WTC11 (cell line): ENCODE measurements around the gene TAF4. TPM values are rescaled to one million over a fixed set of nuclear protein-coding genes. Genes with fewer than 3 reads are reported as not detected.

Experiments
- ATAC-seq: fragments of 200-7000 bp; cut with Tn5 transposase; 2 replicates; pipeline ENCODE4 v1.10.0; 2021; ENCODE audit warnings: mild to moderate bottlenecking, moderate library complexity
- CTCF ChIA-PET: fragments of 300-600 bp; sonication (Branson Sonifier 250); formaldehyde crosslinking; loops from one replicate; lab custom pipeline; 2021; ENCODE audit warnings: antibody characterized with exemption; lab: Charles Lee
- POLR2A ChIA-PET: fragments of 350-600 bp; sonication (Branson Sonifier 250); formaldehyde crosslinking; loops from one replicate; lab custom pipeline; 2021; ENCODE audit warnings: antibody characterized with exemption; lab: Charles Lee
- DNase-seq: peaks from one replicate; pipeline ENCODE4 v3.0.0; 2021; ENCODE audit warnings: low spot score
- H3K27ac Mint-ChIP-seq: 2 replicates; pipeline ENCODE4 v1.8.0; 2021; ENCODE audit warnings: mixed read lengths
- H3K27me3 Mint-ChIP-seq: 2 replicates; pipeline ENCODE4 v1.8.0; 2021; ENCODE audit warnings: low read depth, mild to moderate bottlenecking, moderate library complexity, mixed read lengths
- H3K36me3 Mint-ChIP-seq: 2 replicates; pipeline ENCODE4 v1.8.0; 2021; ENCODE audit warnings: mixed read lengths
- H3K4me1 Mint-ChIP-seq: 2 replicates; pipeline ENCODE4 v1.8.0; 2022; ENCODE audit warnings: mixed read lengths
- H3K4me3 Mint-ChIP-seq: 2 replicates; pipeline ENCODE4 v1.8.0; 2021; ENCODE audit warnings: mild to moderate bottlenecking, moderate library complexity, mixed read lengths
- H3K9me3 Mint-ChIP-seq: 2 replicates; pipeline ENCODE4 v1.8.0; 2021; ENCODE audit warnings: mixed read lengths
- ATF1 ChIP-seq: sonication (generic); formaldehyde crosslinking; IDR thresholded peaks from 2 replicates; pipeline ENCODE4 v1.8.1; 2023; ENCODE audit warnings: mild to moderate bottlenecking, moderate library complexity, missing genetic modification reagents
- CREM ChIP-seq: sonication (generic); formaldehyde crosslinking; IDR thresholded peaks from 2 replicates; pipeline ENCODE4 v1.8.1; 2022; ENCODE audit warnings: mild to moderate bottlenecking, missing genetic modification reagents, moderate library complexity
- ESRRA ChIP-seq: sonication (generic); formaldehyde crosslinking; IDR thresholded peaks from 2 replicates; pipeline ENCODE4 v1.8.1; 2022; ENCODE audit warnings: mild to moderate bottlenecking, missing genetic modification reagents, borderline replicate concordance
- FOXP4 ChIP-seq: sonication (generic); formaldehyde crosslinking; IDR thresholded peaks from 2 replicates; pipeline ENCODE4 v1.8.0; 2022; ENCODE audit warnings: mild to moderate bottlenecking, missing genetic modification reagents
- GRHL2 ChIP-seq: fragments of 250-450 bp; sonication (Bioruptor Pico); IDR thresholded peaks from 2 replicates; pipeline ENCODE4 v1.8.0; 2022; ENCODE audit warnings: mild to moderate bottlenecking, moderate library complexity; ENCODE audit not compliant: insufficient replicate concordance, severe bottlenecking
- IRF1 ChIP-seq: sonication (generic); formaldehyde crosslinking; IDR thresholded peaks from 2 replicates; pipeline ENCODE4 v1.8.0; 2023; ENCODE audit warnings: missing genetic modification reagents
- MLX ChIP-seq: sonication (generic); formaldehyde crosslinking; IDR thresholded peaks from 2 replicates; pipeline ENCODE4 v1.8.1; 2023; ENCODE audit warnings: mild to moderate bottlenecking, missing genetic modification reagents, moderate library complexity
- NFATC4 ChIP-seq: fragments of 250-450 bp; sonication (Bioruptor Pico); IDR thresholded peaks from 2 replicates; pipeline ENCODE4 v1.9.0; 2021; ENCODE audit warnings: mild to moderate bottlenecking
- STAT6 ChIP-seq: sonication (generic); formaldehyde crosslinking; conservative IDR thresholded peaks from 2 replicates; pipeline ENCODE4 v1.8.1; 2023; ENCODE audit warnings: mild to moderate bottlenecking, low read depth, missing genetic modification reagents, moderate library complexity
- TP53 ChIP-seq: sonication (generic); formaldehyde crosslinking; IDR thresholded peaks from 2 replicates; pipeline ENCODE4 v1.8.1; 2023; ENCODE audit warnings: mild to moderate bottlenecking, missing genetic modification reagents
- ZBTB21 ChIP-seq: sonication (generic); formaldehyde crosslinking; IDR thresholded peaks from 2 replicates; pipeline ENCODE4 v1.8.1; 2023; ENCODE audit warnings: mild to moderate bottlenecking, missing genetic modification reagents, borderline replicate concordance
- ZNF138 ChIP-seq: sonication (generic); formaldehyde crosslinking; conservative IDR thresholded peaks from 2 replicates; pipeline ENCODE4 v1.8.1; 2022; ENCODE audit warnings: mild to moderate bottlenecking, moderate library complexity, missing genetic modification reagents
- ZNF263 ChIP-seq: sonication (generic); formaldehyde crosslinking; IDR thresholded peaks from 2 replicates; pipeline ENCODE4 v1.8.1; 2022; ENCODE audit warnings: low read depth, mild to moderate bottlenecking, moderate library complexity, missing genetic modification reagents
- total RNA-seq: library from RNA; stranded (reverse); gene quantifications from 3 replicates; pipeline ENCODE4 v1.2.3, GENCODE V29; 2021
- TF ChIP-seq, protein P1 (sequence below): sonication (generic); formaldehyde crosslinking; IDR thresholded peaks from 2 replicates; pipeline ENCODE4 v1.8.1; 2022; ENCODE audit warnings: mild to moderate bottlenecking, missing genetic modification reagents, moderate library complexity, borderline replicate concordance
- TF ChIP-seq, protein P2 (sequence below): sonication (generic); formaldehyde crosslinking; IDR thresholded peaks from 2 replicates; pipeline ENCODE4 v1.8.1; 2023; ENCODE audit warnings: mild to moderate bottlenecking, missing genetic modification reagents

TAF4 gene
- total RNA-seq, 1 experiment from 2014 or later, result 34.4 TPM

DNA sequence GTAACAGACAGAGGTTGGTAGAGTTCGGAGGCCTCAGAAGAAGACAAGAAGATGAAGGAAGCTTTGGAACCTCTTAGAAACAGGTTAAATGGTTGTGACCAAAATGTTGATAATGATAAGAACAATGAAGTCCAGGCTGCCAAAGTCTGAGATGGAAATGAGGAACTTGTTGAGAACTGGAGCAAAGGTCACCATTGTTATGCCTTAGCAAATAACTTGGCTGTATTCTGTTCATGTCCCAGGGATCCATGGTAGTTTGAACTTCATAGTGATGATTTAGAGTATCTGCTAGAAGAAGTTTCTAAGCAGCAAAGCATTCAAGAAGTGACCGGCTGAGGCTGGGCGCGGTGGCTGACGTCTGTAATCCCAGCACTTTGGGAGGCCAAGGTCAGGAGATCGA, 45.5 kb upstream of the TAF4 start (continued):
- TF ChIP-seq MLX (CRISPR knock-in tag), result no peak
- TF ChIP-seq, protein P1, sequence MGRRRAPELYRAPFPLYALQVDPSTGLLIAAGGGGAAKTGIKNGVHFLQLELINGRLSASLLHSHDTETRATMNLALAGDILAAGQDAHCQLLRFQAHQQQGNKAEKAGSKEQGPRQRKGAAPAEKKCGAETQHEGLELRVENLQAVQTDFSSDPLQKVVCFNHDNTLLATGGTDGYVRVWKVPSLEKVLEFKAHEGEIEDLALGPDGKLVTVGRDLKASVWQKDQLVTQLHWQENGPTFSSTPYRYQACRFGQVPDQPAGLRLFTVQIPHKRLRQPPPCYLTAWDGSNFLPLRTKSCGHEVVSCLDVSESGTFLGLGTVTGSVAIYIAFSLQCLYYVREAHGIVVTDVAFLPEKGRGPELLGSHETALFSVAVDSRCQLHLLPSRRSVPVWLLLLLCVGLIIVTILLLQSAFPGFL (CRISPR knock-in tag), result no peak

DNA sequence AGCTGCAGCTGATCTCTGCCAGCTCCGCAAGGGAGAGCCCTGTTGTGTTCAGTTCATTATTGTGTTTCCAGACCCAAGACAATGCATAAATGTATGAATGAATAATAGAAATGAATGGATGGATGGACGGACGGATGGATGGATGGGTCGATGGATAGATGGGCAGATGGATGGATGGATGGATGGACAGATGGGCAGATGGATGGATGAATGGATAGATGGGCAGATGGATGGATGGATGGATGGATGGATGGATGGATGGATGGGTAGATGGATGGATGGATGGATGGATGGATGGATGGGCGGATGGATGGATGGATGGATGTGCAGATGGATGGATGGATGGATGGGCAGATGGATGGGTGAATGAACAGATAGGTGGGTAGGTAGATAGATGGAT, 39.9 kb upstream of the TAF4 start:
- ChIA-PET POLR2A (no interaction called here), CTCF (no interaction called here)
- Mint-ChIP-seq H3K9me3 (peaks cover 41% of the 10 kb centered on the region), H3K27me3 (peaks cover 18% of the 10 kb centered on the region), H3K4me1 (peaks cover 10% of the 10 kb centered on the region), H3K27ac (no peak overlapping the region), H3K36me3 (peaks cover 13% of the 10 kb centered on the region), H3K4me3 (no peak overlapping the region)
- no peak for DNase-seq
- TF ChIP-seq STAT6 (CRISPR knock-in tag) (no peak), ZNF138 (CRISPR knock-in tag) (no peak), ZBTB21 (CRISPR knock-in tag) (no peak), GRHL2 (no peak), ZNF263 (CRISPR knock-in tag) (no peak), CREM (no peak), NFATC4 (CRISPR knock-in tag) (no peak), ESRRA (no peak), TP53 (CRISPR knock-in tag) (no peak), FOXP4 (CRISPR knock-in tag) (no peak)
- TF ChIP-seq, protein P2, sequence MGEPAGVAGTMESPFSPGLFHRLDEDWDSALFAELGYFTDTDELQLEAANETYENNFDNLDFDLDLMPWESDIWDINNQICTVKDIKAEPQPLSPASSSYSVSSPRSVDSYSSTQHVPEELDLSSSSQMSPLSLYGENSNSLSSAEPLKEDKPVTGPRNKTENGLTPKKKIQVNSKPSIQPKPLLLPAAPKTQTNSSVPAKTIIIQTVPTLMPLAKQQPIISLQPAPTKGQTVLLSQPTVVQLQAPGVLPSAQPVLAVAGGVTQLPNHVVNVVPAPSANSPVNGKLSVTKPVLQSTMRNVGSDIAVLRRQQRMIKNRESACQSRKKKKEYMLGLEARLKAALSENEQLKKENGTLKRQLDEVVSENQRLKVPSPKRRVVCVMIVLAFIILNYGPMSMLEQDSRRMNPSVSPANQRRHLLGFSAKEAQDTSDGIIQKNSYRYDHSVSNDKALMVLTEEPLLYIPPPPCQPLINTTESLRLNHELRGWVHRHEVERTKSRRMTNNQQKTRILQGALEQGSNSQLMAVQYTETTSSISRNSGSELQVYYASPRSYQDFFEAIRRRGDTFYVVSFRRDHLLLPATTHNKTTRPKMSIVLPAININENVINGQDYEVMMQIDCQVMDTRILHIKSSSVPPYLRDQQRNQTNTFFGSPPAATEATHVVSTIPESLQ (CRISPR knock-in tag), result no peak
- ATAC-seq, result no peak

DNA sequence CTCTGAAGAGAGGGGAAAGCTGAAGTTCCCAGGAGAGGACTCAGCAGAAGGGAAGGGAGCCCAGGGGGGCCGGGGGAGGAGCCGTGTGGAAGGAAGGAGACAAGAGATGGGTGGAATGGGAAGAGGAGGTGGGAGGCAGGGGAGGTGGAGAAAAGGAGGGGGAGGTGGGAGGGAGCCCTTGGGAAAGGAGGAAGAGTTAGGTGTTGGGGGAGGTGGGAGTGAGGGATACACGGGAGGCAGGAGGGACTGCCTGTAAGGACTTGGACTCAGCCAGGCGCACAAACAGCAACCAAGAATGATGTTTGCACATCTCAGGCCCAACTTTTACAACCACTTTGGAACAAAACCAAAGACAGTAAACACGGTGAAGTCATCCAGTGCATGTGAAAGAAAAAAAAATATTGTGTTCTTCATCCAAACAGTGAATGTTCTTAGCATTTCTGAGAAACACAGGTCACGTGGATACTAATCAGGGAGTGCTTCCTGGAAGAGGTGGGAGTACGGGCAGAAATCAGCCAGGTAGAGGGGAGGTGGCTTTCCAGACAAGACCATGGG, 39.2 kb upstream of the TAF4 start:
- Mint-ChIP-seq H3K27ac (no peak overlapping the region), H3K4me3 (no peak overlapping the region), H3K36me3 (peaks cover 9% of the 10 kb centered on the region), H3K4me1 (peaks cover 10% of the 10 kb centered on the region), H3K27me3 (peaks cover 15% of the 10 kb centered on the region)
- CTCF ChIA-PET, result interaction anchor here (0.7 kb wide), 1 partner anchor 12 kb away, joined by 3 read pairs; no protein-coding TSS in a partner anchor
- no peak; the same call in 1 of the 2 replicates for ATAC-seq
- TF ChIP-seq IRF1 (CRISPR knock-in tag) (no peak), ATF1 (CRISPR knock-in tag) (no peak)
- TF ChIP-seq, all 79 proteins: peak for 0
- POLR2A ChIA-PET, result interaction anchor here (0.9 kb wide), 1 partner anchor 39 kb away, joined by 3 read pairs; no protein-coding TSS in a partner anchor
- H3K9me3 Mint-ChIP-seq, result peaks cover 37% of the 10 kb centered on the region
- DNase-seq, result no peak
